RPMI8226 (cell line): ENCODE data around the gene MIA2.
A peak's percentile ranks its signal among the peaks of the same experiment; 100 is the strongest.
"Not testable (repeated sequence)": the region's sequence is repeated elsewhere in the genome, so short reads cannot be mapped to it uniquely, and the experiment has no call there.

ENCODE experiments used
- DNase-seq: peaks from one replicate; pipeline ENCODE4 v3.0.0-alpha.2; 2015

The MIA2 gene

GRCh38 chr14:39341126-39341525, 107.4 kb downstream of the MIA2 start:
- DNase-seq, result not testable (repeated sequence)

- no peak for DNase-seq
These were observed 109.1 kb downstream of the MIA2 start for GRCh38 chr14:39342768-39343167.

- DNase-seq, result no peak
These were observed 109.9 kb downstream of the MIA2 start for GRCh38 chr14:39343614-39344013.

GRCh38 chr14:39350866-39351265, 117.2 kb downstream of the MIA2 start:
- no peak for DNase-seq

- no peak for DNase-seq
These were observed 118.0 kb downstream of the MIA2 start for GRCh38 chr14:39351708-39352107.

GRCh38 chr14:39359069-39359468, 125.4 kb downstream of the MIA2 start:
- not testable (repeated sequence) for DNase-seq

- no peak for DNase-seq
These were observed 126.6 kb downstream of the MIA2 start for GRCh38 chr14:39360316-39360715.

- DNase-seq, result not testable (repeated sequence)
These were observed 127.8 kb downstream of the MIA2 start for GRCh38 chr14:39361556-39361955.

- DNase-seq, result no peak
These were observed 130.8 kb downstream of the MIA2 start for GRCh38 chr14:39364509-39364908.

- DNase-seq, result no peak
These were observed 131.6 kb downstream of the MIA2 start for GRCh38 chr14:39365354-39365753.

GRCh38 chr14:39366460-39367386, 133.0 kb downstream of the MIA2 start:
- DNase-seq, result no peak

GRCh38 chr14:39367387-39367751, 133.7 kb downstream of the MIA2 start:
- no peak for DNase-seq

GRCh38 chr14:39368261-39368959, 134.7 kb downstream of the MIA2 start:
- DNase-seq, result peak; percentile 14

- DNase-seq, result no peak
These were observed 135.3 kb downstream of the MIA2 start for GRCh38 chr14:39369029-39369428.

- DNase-seq, result no peak
These were observed 136.7 kb downstream of the MIA2 start for GRCh38 chr14:39370415-39370814.

GRCh38 chr14:39372656-39373055, 138.9 kb downstream of the MIA2 start:
- no peak for DNase-seq

- no peak for DNase-seq
These were observed 141.1 kb downstream of the MIA2 start for GRCh38 chr14:39374851-39375250.

- DNase-seq, result no peak
These were observed 143.1 kb downstream of the MIA2 start for GRCh38 chr14:39376667-39377403.

- no peak for DNase-seq
These were observed 147.7 kb downstream of the MIA2 start for GRCh38 chr14:39381366-39381765.

GRCh38 chr14:39382463-39382862, 148.7 kb downstream of the MIA2 start:
- no peak for DNase-seq

GRCh38 chr14:39383026-39383660, 149.4 kb downstream of the MIA2 start:
- DNase-seq, result no peak

GRCh38 chr14:39383741-39384140, 150.0 kb downstream of the MIA2 start:
- DNase-seq, result no peak

GRCh38 chr14:39384177-39384576, 150.5 kb downstream of the MIA2 start:
- no peak for DNase-seq
